ENCODE measurements around the gene EPB41L4B.

- TF ChIP-seq BHLHE40 (IDR thresholded peaks at IDR 0.05; ENCODE audit: low read depth, low read length) (no peak), CTCF (conservative IDR thresholded peaks at IDR 0.05; ENCODE audit: low read depth, low read length) (no peak), SMC3 (IDR thresholded peaks at IDR 0.05; ENCODE audit: low read depth, low read length) (no peak), CEBPB (IDR thresholded peaks at IDR 0.05; ENCODE audit: low read depth, low read length) (no peak), RFX5 (IDR thresholded peaks at IDR 0.05; ENCODE audit: low read depth, low read length) (no peak), RAD21 (IDR thresholded peaks at IDR 0.05; ENCODE audit: low read length) (no peak), POLR2A (IDR thresholded peaks at IDR 0.05; ENCODE audit: low read depth, low read length) (no peak), RCOR1 (IDR thresholded peaks at IDR 0.05; ENCODE audit: insufficient replicate concordance, low read length) (no peak), FOS (IDR thresholded peaks at IDR 0.05; ENCODE audit: low read depth, low read length) (no peak), CHD1 (IDR thresholded peaks at IDR 0.05; ENCODE audit: low read depth, low read length) (no peak), MAFK (IDR thresholded peaks at IDR 0.05; ENCODE audit: low read depth, low read length) (no peak), MAZ (IDR thresholded peaks at IDR 0.05; ENCODE audit: borderline replicate concordance, low read depth, low read length) (no peak)
- TF ChIP-seq, protein P1, sequence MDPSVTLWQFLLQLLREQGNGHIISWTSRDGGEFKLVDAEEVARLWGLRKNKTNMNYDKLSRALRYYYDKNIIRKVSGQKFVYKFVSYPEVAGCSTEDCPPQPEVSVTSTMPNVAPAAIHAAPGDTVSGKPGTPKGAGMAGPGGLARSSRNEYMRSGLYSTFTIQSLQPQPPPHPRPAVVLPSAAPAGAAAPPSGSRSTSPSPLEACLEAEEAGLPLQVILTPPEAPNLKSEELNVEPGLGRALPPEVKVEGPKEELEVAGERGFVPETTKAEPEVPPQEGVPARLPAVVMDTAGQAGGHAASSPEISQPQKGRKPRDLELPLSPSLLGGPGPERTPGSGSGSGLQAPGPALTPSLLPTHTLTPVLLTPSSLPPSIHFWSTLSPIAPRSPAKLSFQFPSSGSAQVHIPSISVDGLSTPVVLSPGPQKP (IDR thresholded peaks at IDR 0.05; ENCODE audit: borderline replicate concordance, low read depth, low read length), result no peak
Observed at GRCh38 chr9:109369285-109369684, 48.4 kb upstream of the EPB41L4B start.

Measured in IMR-90 (cell line).